WTC11 (cell line): ENCODE data around the gene ABHD4. TPM values are rescaled to one million over a fixed set of nuclear protein-coding genes. Genes with fewer than 3 reads are reported as not detected.

Experiments
- ATAC-seq: fragments of 200-7000 bp; cut with Tn5 transposase; 2 replicates; pipeline ENCODE4 v1.10.0; 2021; ENCODE audit warnings: mild to moderate bottlenecking, moderate library complexity
- CTCF ChIA-PET: fragments of 300-600 bp; sonication (Branson Sonifier 250); formaldehyde crosslinking; loops from one replicate; lab custom pipeline; 2021; ENCODE audit warnings: antibody characterized with exemption; lab: Charles Lee
- POLR2A ChIA-PET: fragments of 350-600 bp; sonication (Branson Sonifier 250); formaldehyde crosslinking; loops from one replicate; lab custom pipeline; 2021; ENCODE audit warnings: antibody characterized with exemption; lab: Charles Lee
- DNase-seq: peaks from one replicate; pipeline ENCODE4 v3.0.0; 2021; ENCODE audit warnings: low spot score
- H3K27ac Mint-ChIP-seq: 2 replicates; pipeline ENCODE4 v1.8.0; 2021; ENCODE audit warnings: mixed read lengths
- H3K27me3 Mint-ChIP-seq: 2 replicates; pipeline ENCODE4 v1.8.0; 2021; ENCODE audit warnings: low read depth, mild to moderate bottlenecking, moderate library complexity, mixed read lengths
- H3K36me3 Mint-ChIP-seq: 2 replicates; pipeline ENCODE4 v1.8.0; 2021; ENCODE audit warnings: mixed read lengths
- H3K4me1 Mint-ChIP-seq: 2 replicates; pipeline ENCODE4 v1.8.0; 2022; ENCODE audit warnings: mixed read lengths
- H3K4me3 Mint-ChIP-seq: 2 replicates; pipeline ENCODE4 v1.8.0; 2021; ENCODE audit warnings: mild to moderate bottlenecking, moderate library complexity, mixed read lengths
- H3K9me3 Mint-ChIP-seq: 2 replicates; pipeline ENCODE4 v1.8.0; 2021; ENCODE audit warnings: mixed read lengths
- CBFB ChIP-seq: sonication (generic); formaldehyde crosslinking; IDR thresholded peaks from 2 replicates; pipeline ENCODE4 v1.8.1; 2022; ENCODE audit warnings: mild to moderate bottlenecking, low read depth, missing genetic modification reagents
- CREB1 ChIP-seq: sonication (generic); formaldehyde crosslinking; IDR thresholded peaks from 2 replicates; pipeline ENCODE4 v1.8.0; 2023; ENCODE audit warnings: mild to moderate bottlenecking, missing genetic modification reagents
- ELF4 ChIP-seq: sonication (generic); formaldehyde crosslinking; IDR thresholded peaks from 2 replicates; pipeline ENCODE4 v1.8.1; 2022; ENCODE audit warnings: low read depth, mild to moderate bottlenecking, moderate library complexity, missing genetic modification reagents
- ESRRA ChIP-seq: sonication (generic); formaldehyde crosslinking; IDR thresholded peaks from 2 replicates; pipeline ENCODE4 v1.8.1; 2022; ENCODE audit warnings: mild to moderate bottlenecking, missing genetic modification reagents, borderline replicate concordance
- ETV6 ChIP-seq: sonication (generic); formaldehyde crosslinking; IDR thresholded peaks from 2 replicates; pipeline ENCODE4 v1.8.1; 2022; ENCODE audit warnings: mild to moderate bottlenecking, missing genetic modification reagents
- FOXP1 ChIP-seq: sonication (generic); formaldehyde crosslinking; IDR thresholded peaks from 2 replicates; pipeline ENCODE4 v1.8.0; 2022; ENCODE audit warnings: missing genetic modification reagents, mild to moderate bottlenecking, moderate library complexity, borderline replicate concordance
- GRHL2 ChIP-seq: fragments of 250-450 bp; sonication (Bioruptor Pico); IDR thresholded peaks from 2 replicates; pipeline ENCODE4 v1.8.0; 2022; ENCODE audit warnings: mild to moderate bottlenecking, moderate library complexity; ENCODE audit not compliant: insufficient replicate concordance, severe bottlenecking
- IRF2 ChIP-seq: sonication (generic); formaldehyde crosslinking; IDR thresholded peaks from 2 replicates; pipeline ENCODE4 v1.8.0; 2022; ENCODE audit warnings: low read depth, missing genetic modification reagents, borderline replicate concordance
- JAZF1 ChIP-seq: fragments of 250-450 bp; sonication (Bioruptor Pico); IDR thresholded peaks from 2 replicates; pipeline ENCODE4 v1.9.0; 2021; ENCODE audit warnings: moderate library complexity, mild to moderate bottlenecking, inconsistent platforms
- JUN ChIP-seq: sonication (generic); formaldehyde crosslinking; IDR thresholded peaks from 2 replicates; pipeline ENCODE4 v1.8.0; 2023; ENCODE audit warnings: mild to moderate bottlenecking, missing genetic modification reagents
- MYBL2 ChIP-seq: sonication (generic); formaldehyde crosslinking; IDR thresholded peaks from 2 replicates; pipeline ENCODE4 v1.8.1; 2023; ENCODE audit warnings: mild to moderate bottlenecking, moderate library complexity, missing genetic modification reagents
- NFE2L1 ChIP-seq: sonication (generic); formaldehyde crosslinking; IDR thresholded peaks from 2 replicates; pipeline ENCODE4 v1.8.1; 2023; ENCODE audit warnings: missing genetic modification reagents
- NFYB ChIP-seq: sonication (generic); formaldehyde crosslinking; conservative IDR thresholded peaks from 2 replicates; pipeline ENCODE4 v1.8.0; 2022; ENCODE audit warnings: low read depth, missing genetic modification reagents
- NR3C1 ChIP-seq: sonication (generic); formaldehyde crosslinking; conservative IDR thresholded peaks from 2 replicates; pipeline ENCODE4 v1.8.1; 2023; ENCODE audit warnings: low read depth, mild to moderate bottlenecking, missing genetic modification reagents
- TEAD1 ChIP-seq: sonication (generic); formaldehyde crosslinking; IDR thresholded peaks from 2 replicates; pipeline ENCODE4 v1.8.0; 2022; ENCODE audit warnings: mild to moderate bottlenecking, missing genetic modification reagents
- ZNF121 ChIP-seq: sonication (generic); formaldehyde crosslinking; IDR thresholded peaks from 2 replicates; pipeline ENCODE4 v1.8.0; 2023; ENCODE audit warnings: missing genetic modification reagents
- ZNF138 ChIP-seq: sonication (generic); formaldehyde crosslinking; conservative IDR thresholded peaks from 2 replicates; pipeline ENCODE4 v1.8.1; 2022; ENCODE audit warnings: mild to moderate bottlenecking, moderate library complexity, missing genetic modification reagents
- ZNF219 ChIP-seq: sonication (generic); formaldehyde crosslinking; IDR thresholded peaks from 2 replicates; pipeline ENCODE4 v1.8.0; 2023; ENCODE audit warnings: missing genetic modification reagents, mild to moderate bottlenecking, borderline replicate concordance
- ZNF317 ChIP-seq: sonication (generic); formaldehyde crosslinking; IDR thresholded peaks from 2 replicates; pipeline ENCODE4 v1.8.1; 2023; ENCODE audit warnings: low read depth, mild to moderate bottlenecking, moderate library complexity, missing genetic modification reagents, borderline replicate concordance
- ZNF423 ChIP-seq: fragments of 250-450 bp; sonication (Bioruptor Pico); IDR thresholded peaks from 2 replicates; pipeline ENCODE4 v2.1.2; 2022; ENCODE audit warnings: mild to moderate bottlenecking, moderate library complexity
- total RNA-seq: library from RNA; stranded (reverse); gene quantifications from 3 replicates; pipeline ENCODE4 v1.2.3, GENCODE V29; 2021
- TF ChIP-seq, protein P1 (sequence below): sonication (generic); formaldehyde crosslinking; IDR thresholded peaks from 2 replicates; pipeline ENCODE4 v1.8.1; 2023; ENCODE audit warnings: mild to moderate bottlenecking, moderate library complexity, missing genetic modification reagents
- TF ChIP-seq, protein P2 (sequence below): sonication (generic); formaldehyde crosslinking; IDR thresholded peaks from 2 replicates; pipeline ENCODE4 v1.8.1; 2023; ENCODE audit warnings: mild to moderate bottlenecking, missing genetic modification reagents, moderate library complexity
- TF ChIP-seq, protein P3 (sequence below): sonication (generic); formaldehyde crosslinking; IDR thresholded peaks from 2 replicates; pipeline ENCODE4 v1.8.0; 2022; ENCODE audit warnings: mild to moderate bottlenecking, missing genetic modification reagents
- TF ChIP-seq, protein P4 (sequence below): sonication (generic); formaldehyde crosslinking; IDR thresholded peaks from 2 replicates; pipeline ENCODE4 v1.8.0; 2023; ENCODE audit warnings: missing genetic modification reagents
- TF ChIP-seq, protein P5 (sequence below): sonication (generic); formaldehyde crosslinking; conservative IDR thresholded peaks from 2 replicates; pipeline ENCODE4 v1.8.1; 2023; ENCODE audit warnings: mild to moderate bottlenecking, low read depth, missing genetic modification reagents, moderate library complexity
- TF ChIP-seq, protein P6 (sequence below): sonication (generic); formaldehyde crosslinking; IDR thresholded peaks from 2 replicates; pipeline ENCODE4 v1.8.1; 2022; ENCODE audit warnings: mild to moderate bottlenecking, moderate library complexity, missing genetic modification reagents
- TF ChIP-seq, protein P7 (sequence below): sonication (generic); formaldehyde crosslinking; IDR thresholded peaks from 2 replicates; pipeline ENCODE4 v1.8.0; 2022; ENCODE audit warnings: mild to moderate bottlenecking, missing genetic modification reagents
- TF ChIP-seq, protein P8 (sequence below): sonication (generic); formaldehyde crosslinking; IDR thresholded peaks from 2 replicates; pipeline ENCODE4 v1.8.1; 2023; ENCODE audit warnings: mild to moderate bottlenecking, missing genetic modification reagents, moderate library complexity

The ABHD4 gene
- total RNA-seq, 1 experiment from 2014 or later, result 33.9 TPM

DNA sequence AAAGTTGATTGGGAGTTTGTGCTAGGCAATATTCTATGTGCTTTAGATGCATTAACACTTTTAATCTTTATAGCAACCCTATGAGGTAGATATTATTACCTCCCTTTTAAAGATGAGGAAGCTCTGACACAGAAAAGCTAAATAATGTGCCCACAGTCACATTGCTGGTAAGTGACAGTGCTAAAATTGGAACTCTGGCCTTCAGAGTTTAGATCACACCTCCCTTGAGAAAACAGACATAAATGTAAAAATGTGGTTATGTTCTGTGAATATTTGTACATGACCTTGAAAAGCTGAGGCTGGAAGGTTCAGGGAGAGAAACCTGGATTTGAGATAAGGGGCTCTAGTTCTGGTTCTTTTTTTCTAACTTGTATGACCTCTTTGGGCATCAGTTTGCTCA lies 1.9 kb downstream of the ABHD4 start:
- ATAC-seq, result no peak
- peak overlapping the region; percentile 99 for H3K4me3 Mint-ChIP-seq
- DNase-seq, result no peak
- H3K4me1 Mint-ChIP-seq, result peaks cover 24% of the 10 kb centered on the region
- ChIA-PET CTCF (interaction anchor here (1.5 to 10.2 kb wide), 3 partner anchors 10 to 53 kb away, joined by 4 to 117 read pairs (median 44); partner anchors contain the start of gene DAD1), POLR2A (no interaction called here)
- H3K9me3 Mint-ChIP-seq, result no peaks in the 10 kb centered on the region
- H3K36me3 Mint-ChIP-seq, result peaks cover 35% of the 10 kb centered on the region
- peak overlapping the region; percentile 99; the same call in 1 of the 2 replicates for H3K27ac Mint-ChIP-seq
- H3K27me3 Mint-ChIP-seq, result no peaks in the 10 kb centered on the region
- TF ChIP-seq JUN (CRISPR knock-in tag) (no peak), ZNF219 (no peak), ZNF317 (no peak), ZNF121 (CRISPR knock-in tag) (no peak), GRHL2 (CRISPR knock-in tag) (no peak), FOXP1 (CRISPR knock-in tag) (no peak), ELF4 (CRISPR knock-in tag) (no peak), NFYB (CRISPR knock-in tag) (no peak), NR3C1 (no peak), IRF2 (CRISPR knock-in tag) (no peak), JAZF1 (CRISPR knock-in tag) (no peak), TEAD1 (CRISPR knock-in tag) (no peak), ZNF138 (no peak), MYBL2 (no peak)
- TF ChIP-seq, protein P1, sequence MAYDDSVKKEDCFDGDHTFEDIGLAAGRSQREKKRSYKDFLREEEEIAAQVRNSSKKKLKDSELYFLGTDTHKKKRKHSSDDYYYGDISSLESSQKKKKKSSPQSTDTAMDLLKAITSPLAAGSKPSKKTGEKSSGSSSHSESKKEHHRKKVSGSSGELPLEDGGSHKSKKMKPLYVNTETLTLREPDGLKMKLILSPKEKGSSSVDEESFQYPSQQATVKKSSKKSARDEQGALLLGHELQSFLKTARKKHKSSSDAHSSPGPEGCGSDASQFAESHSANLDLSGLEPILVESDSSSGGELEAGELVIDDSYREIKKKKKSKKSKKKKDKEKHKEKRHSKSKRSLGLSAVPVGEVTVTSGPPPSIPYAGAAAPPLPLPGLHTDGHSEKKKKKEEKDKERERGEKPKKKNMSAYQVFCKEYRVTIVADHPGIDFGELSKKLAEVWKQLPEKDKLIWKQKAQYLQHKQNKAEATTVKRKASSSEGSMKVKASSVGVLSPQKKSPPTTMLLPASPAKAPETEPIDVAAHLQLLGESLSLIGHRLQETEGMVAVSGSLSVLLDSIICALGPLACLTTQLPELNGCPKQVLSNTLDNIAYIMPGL, result no peak
- TF ChIP-seq, protein P2, sequence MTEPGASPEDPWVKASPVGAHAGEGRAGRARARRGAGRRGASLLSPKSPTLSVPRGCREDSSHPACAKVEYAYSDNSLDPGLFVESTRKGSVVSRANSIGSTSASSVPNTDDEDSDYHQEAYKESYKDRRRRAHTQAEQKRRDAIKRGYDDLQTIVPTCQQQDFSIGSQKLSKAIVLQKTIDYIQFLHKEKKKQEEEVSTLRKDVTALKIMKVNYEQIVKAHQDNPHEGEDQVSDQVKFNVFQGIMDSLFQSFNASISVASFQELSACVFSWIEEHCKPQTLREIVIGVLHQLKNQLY (CRISPR knock-in tag), result no peak
- TF ChIP-seq, protein P3, sequence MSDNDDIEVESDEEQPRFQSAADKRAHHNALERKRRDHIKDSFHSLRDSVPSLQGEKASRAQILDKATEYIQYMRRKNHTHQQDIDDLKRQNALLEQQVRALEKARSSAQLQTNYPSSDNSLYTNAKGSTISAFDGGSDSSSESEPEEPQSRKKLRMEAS, result no peak
- TF ChIP-seq, protein P4, sequence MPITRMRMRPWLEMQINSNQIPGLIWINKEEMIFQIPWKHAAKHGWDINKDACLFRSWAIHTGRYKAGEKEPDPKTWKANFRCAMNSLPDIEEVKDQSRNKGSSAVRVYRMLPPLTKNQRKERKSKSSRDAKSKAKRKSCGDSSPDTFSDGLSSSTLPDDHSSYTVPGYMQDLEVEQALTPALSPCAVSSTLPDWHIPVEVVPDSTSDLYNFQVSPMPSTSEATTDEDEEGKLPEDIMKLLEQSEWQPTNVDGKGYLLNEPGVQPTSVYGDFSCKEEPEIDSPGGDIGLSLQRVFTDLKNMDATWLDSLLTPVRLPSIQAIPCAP (CRISPR knock-in tag), result no peak
- TF ChIP-seq, protein P5, sequence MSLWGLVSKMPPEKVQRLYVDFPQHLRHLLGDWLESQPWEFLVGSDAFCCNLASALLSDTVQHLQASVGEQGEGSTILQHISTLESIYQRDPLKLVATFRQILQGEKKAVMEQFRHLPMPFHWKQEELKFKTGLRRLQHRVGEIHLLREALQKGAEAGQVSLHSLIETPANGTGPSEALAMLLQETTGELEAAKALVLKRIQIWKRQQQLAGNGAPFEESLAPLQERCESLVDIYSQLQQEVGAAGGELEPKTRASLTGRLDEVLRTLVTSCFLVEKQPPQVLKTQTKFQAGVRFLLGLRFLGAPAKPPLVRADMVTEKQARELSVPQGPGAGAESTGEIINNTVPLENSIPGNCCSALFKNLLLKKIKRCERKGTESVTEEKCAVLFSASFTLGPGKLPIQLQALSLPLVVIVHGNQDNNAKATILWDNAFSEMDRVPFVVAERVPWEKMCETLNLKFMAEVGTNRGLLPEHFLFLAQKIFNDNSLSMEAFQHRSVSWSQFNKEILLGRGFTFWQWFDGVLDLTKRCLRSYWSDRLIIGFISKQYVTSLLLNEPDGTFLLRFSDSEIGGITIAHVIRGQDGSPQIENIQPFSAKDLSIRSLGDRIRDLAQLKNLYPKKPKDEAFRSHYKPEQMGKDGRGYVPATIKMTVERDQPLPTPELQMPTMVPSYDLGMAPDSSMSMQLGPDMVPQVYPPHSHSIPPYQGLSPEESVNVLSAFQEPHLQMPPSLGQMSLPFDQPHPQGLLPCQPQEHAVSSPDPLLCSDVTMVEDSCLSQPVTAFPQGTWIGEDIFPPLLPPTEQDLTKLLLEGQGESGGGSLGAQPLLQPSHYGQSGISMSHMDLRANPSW, result no peak
- TF ChIP-seq, protein P6, sequence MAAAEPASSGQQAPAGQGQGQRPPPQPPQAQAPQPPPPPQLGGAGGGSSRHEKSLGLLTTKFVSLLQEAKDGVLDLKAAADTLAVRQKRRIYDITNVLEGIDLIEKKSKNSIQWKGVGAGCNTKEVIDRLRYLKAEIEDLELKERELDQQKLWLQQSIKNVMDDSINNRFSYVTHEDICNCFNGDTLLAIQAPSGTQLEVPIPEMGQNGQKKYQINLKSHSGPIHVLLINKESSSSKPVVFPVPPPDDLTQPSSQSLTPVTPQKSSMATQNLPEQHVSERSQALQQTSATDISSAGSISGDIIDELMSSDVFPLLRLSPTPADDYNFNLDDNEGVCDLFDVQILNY (CRISPR knock-in tag), result no peak
- TF ChIP-seq, all 79 proteins: peak for 0

DNA sequence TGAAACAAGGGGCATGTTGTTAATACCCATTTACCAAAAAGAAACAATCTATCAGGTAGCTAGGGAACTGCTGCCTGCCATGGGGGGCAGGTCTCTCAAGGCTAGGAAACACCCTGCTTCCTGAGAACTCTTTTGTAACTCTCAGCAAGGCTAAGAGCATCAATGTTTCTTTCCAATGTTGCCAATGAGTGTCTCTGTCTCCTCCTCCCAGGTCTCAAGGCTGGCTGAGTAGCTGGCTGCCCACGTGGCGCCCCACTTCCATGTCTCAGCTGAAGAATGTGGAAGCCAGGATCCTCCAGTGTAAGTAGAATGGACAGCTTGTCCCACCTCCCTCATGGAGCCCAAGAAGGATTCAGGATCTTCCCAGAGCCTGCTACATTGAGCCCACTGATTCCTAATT lies 3.4 kb downstream of the ABHD4 start:
- TF ChIP-seq, protein P7, sequence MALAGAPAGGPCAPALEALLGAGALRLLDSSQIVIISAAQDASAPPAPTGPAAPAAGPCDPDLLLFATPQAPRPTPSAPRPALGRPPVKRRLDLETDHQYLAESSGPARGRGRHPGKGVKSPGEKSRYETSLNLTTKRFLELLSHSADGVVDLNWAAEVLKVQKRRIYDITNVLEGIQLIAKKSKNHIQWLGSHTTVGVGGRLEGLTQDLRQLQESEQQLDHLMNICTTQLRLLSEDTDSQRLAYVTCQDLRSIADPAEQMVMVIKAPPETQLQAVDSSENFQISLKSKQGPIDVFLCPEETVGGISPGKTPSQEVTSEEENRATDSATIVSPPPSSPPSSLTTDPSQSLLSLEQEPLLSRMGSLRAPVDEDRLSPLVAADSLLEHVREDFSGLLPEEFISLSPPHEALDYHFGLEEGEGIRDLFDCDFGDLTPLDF, result no peak
- TF ChIP-seq, protein P8, sequence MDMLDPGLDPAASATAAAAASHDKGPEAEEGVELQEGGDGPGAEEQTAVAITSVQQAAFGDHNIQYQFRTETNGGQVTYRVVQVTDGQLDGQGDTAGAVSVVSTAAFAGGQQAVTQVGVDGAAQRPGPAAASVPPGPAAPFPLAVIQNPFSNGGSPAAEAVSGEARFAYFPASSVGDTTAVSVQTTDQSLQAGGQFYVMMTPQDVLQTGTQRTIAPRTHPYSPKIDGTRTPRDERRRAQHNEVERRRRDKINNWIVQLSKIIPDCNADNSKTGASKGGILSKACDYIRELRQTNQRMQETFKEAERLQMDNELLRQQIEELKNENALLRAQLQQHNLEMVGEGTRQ (CRISPR knock-in tag), result no peak
- TF ChIP-seq NFE2L1 (CRISPR knock-in tag) (no peak), ZNF423 (no peak), CBFB (CRISPR knock-in tag) (no peak), ESRRA (CRISPR knock-in tag) (no peak), ETV6 (CRISPR knock-in tag) (no peak), CREB1 (CRISPR knock-in tag) (no peak)
- TF ChIP-seq, protein P3, result no peak

More for the DNA sequence above, 3.4 kb downstream of the ABHD4 start:
- H3K27ac Mint-ChIP-seq, result no peak overlapping the region
- H3K4me1 Mint-ChIP-seq, result peaks cover 24% of the 10 kb centered on the region
- H3K9me3 Mint-ChIP-seq, result no peaks in the 10 kb centered on the region
- H3K4me3 Mint-ChIP-seq, result no peak overlapping the region
- CTCF ChIA-PET, result interaction anchor here (5.7 to 10.2 kb wide), 2 partner anchors 12 to 31 kb away, joined by 44 to 117 read pairs; partner anchors contain the start of gene DAD1
- no peak for ATAC-seq
- POLR2A ChIA-PET, result interaction anchor here (1.6 kb wide), 1 partner anchor 31 kb away, joined by 3 read pairs; no protein-coding TSS in a partner anchor
- H3K36me3 Mint-ChIP-seq, result peaks cover 49% of the 10 kb centered on the region
- no peaks in the 10 kb centered on the region for H3K27me3 Mint-ChIP-seq
- DNase-seq, result no peak
